ENCODE data around the gene TMEM41A. TPM values are rescaled to one million over a fixed set of nuclear protein-coding genes. Genes with fewer than 3 reads are reported as not detected.
"Not testable (repeated sequence)": the region's sequence is repeated elsewhere in the genome, so short reads cannot be mapped to it uniquely, and the experiment has no call there.

Gene TMEM41A
- total RNA-seq, 1 donor from 2014 or later: 21.5 TPM

GRCh38 chr3:185473290-185473815 lies 25.5 kb downstream of the TMEM41A start:
- H3K27ac Mint-ChIP-seq (ENCODE audit: unreplicated experiment): no peak overlapping the region
- H3K4me1 Mint-ChIP-seq (ENCODE audit: low read depth, unreplicated experiment): peaks cover 3% of the 10 kb centered on the region
- TF ChIP-seq EZH2 (IDR thresholded peaks at IDR 0.05; ENCODE audit: insufficient read depth, low read length) (no peak), CTCF (IDR thresholded peaks at IDR 0.05; ENCODE audit: insufficient read depth, low read depth, low read length) (no peak)
- Histone ChIP-seq H3K9me3 (ENCODE audit: insufficient read depth, low read depth, low read length) (no peaks in the 10 kb centered on the region), H3K4me3 (ENCODE audit: insufficient read depth, low read depth, low read length) (no peak overlapping the region), H3K4me1 (ENCODE audit: insufficient read depth, low read length) (peaks cover 8% of the 10 kb centered on the region), H3K79me2 (ENCODE audit: insufficient read depth, low read length) (no peaks in the 10 kb centered on the region), H3K27me3 (ENCODE audit: insufficient read depth, low read length) (no peaks in the 10 kb centered on the region), H3K27ac (ENCODE audit: low read depth, low read length) (peak overlapping the region; percentile 11), H3K9ac (ENCODE audit: low read length) (no peak overlapping the region), H3K4me2 (ENCODE audit: low read length) (peak overlapping the region; percentile 31), H3K36me3 (ENCODE audit: insufficient read depth, low read length) (no peaks in the 10 kb centered on the region), H2AFZ (ENCODE audit: low read depth, low read length) (no peak overlapping the region), H4K20me1 (ENCODE audit: insufficient read depth, low read length) (no peaks in the 10 kb centered on the region)
- H3K9me3 Mint-ChIP-seq (ENCODE audit: unreplicated experiment): peaks cover 5% of the 10 kb centered on the region
- no peak overlapping the region for H3K4me3 Mint-ChIP-seq (ENCODE audit: unreplicated experiment)
- DNase-seq (ENCODE audit: low read depth) (peak; percentile 64), FAIRE-seq (no peak)
- H3K36me3 Mint-ChIP-seq (ENCODE audit: low read depth, unreplicated experiment): peaks cover 45% of the 10 kb centered on the region
- H3K27me3 Mint-ChIP-seq (ENCODE audit: low read depth, unreplicated experiment): no peaks in the 10 kb centered on the region

DNA sequence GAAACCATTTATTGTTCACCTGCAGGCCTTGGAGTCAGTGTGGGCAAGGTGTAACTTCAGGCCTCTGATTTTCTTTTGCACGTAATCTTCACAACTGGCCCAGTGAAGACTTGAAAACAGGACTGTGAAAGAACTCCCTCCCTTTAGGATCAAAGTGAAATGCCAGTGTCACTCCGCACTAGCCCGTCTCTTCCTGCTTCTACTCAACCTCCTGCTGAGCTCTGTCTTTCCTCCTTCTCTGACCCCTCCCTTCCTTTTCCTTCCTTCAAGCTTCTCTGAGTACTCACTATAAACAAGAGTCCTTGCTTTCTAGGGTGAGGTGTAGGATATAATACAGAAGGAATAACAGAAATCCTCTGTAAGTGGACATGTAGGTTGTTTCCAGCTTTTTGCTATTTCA lies 28.5 kb downstream of the TMEM41A start:
- no peak overlapping the region for H3K9ac ChIP-seq (ENCODE audit: low read length)
- Mint-ChIP-seq H3K27ac (ENCODE audit: unreplicated experiment) (no peak overlapping the region), H3K4me1 (ENCODE audit: low read depth, unreplicated experiment) (peaks cover 3% of the 10 kb centered on the region), H3K9me3 (ENCODE audit: unreplicated experiment) (peaks cover 1% of the 10 kb centered on the region), H3K4me3 (ENCODE audit: unreplicated experiment) (no peak overlapping the region), H3K27me3 (ENCODE audit: low read depth, unreplicated experiment) (no peaks in the 10 kb centered on the region), H3K36me3 (ENCODE audit: low read depth, unreplicated experiment) (peaks cover 45% of the 10 kb centered on the region)
- H2AFZ ChIP-seq (ENCODE audit: low read depth, low read length): no peak overlapping the region
- H3K36me3 ChIP-seq (ENCODE audit: insufficient read depth, low read length): peaks cover 4% of the 10 kb centered on the region
- no peaks in the 10 kb centered on the region for H3K9me3 ChIP-seq (ENCODE audit: insufficient read depth, low read depth, low read length)
- H3K4me3 ChIP-seq (ENCODE audit: insufficient read depth, low read depth, low read length): no peak overlapping the region
- TF ChIP-seq CTCF (IDR thresholded peaks at IDR 0.05; ENCODE audit: insufficient read depth, low read depth, low read length) (no peak), EZH2 (IDR thresholded peaks at IDR 0.05; ENCODE audit: insufficient read depth, low read length) (no peak)
- no peaks in the 10 kb centered on the region for H3K27me3 ChIP-seq (ENCODE audit: insufficient read depth, low read length)
- DNase-seq (ENCODE audit: low read depth) (no peak), FAIRE-seq (no peak)
- no peaks in the 10 kb centered on the region for H4K20me1 ChIP-seq (ENCODE audit: insufficient read depth, low read length)
- H3K4me1 ChIP-seq (ENCODE audit: insufficient read depth, low read length): peaks cover 8% of the 10 kb centered on the region
- H3K27ac ChIP-seq (ENCODE audit: low read depth, low read length): no peak overlapping the region
- no peaks in the 10 kb centered on the region for H3K79me2 ChIP-seq (ENCODE audit: insufficient read depth, low read length)
- H3K4me2 ChIP-seq (ENCODE audit: low read length): no peak overlapping the region

GRCh38 chr3:185469542-185469941 lies 29.3 kb downstream of the TMEM41A start:
- H3K4me1 ChIP-seq (ENCODE audit: insufficient read depth, low read length): peaks cover 8% of the 10 kb centered on the region
- no peaks in the 10 kb centered on the region for H4K20me1 ChIP-seq (ENCODE audit: insufficient read depth, low read length)
- H3K4me3 Mint-ChIP-seq (ENCODE audit: unreplicated experiment): no peak overlapping the region
- peaks cover 45% of the 10 kb centered on the region for H3K36me3 Mint-ChIP-seq (ENCODE audit: low read depth, unreplicated experiment)
- no peak overlapping the region for H3K27ac Mint-ChIP-seq (ENCODE audit: unreplicated experiment)
- H3K4me2 ChIP-seq (ENCODE audit: low read length): no peak overlapping the region
- no peaks in the 10 kb centered on the region for H3K27me3 ChIP-seq (ENCODE audit: insufficient read depth, low read length)
- H3K9me3 ChIP-seq (ENCODE audit: insufficient read depth, low read depth, low read length): no peaks in the 10 kb centered on the region
- H3K9me3 Mint-ChIP-seq (ENCODE audit: unreplicated experiment): peaks cover 1% of the 10 kb centered on the region
- H3K79me2 ChIP-seq (ENCODE audit: insufficient read depth, low read length): no peaks in the 10 kb centered on the region
- no peak overlapping the region for H2AFZ ChIP-seq (ENCODE audit: low read depth, low read length)
- TF ChIP-seq CTCF (IDR thresholded peaks at IDR 0.05; ENCODE audit: insufficient read depth, low read depth, low read length): no peak
- TF ChIP-seq EZH2 (IDR thresholded peaks at IDR 0.05; ENCODE audit: insufficient read depth, low read length): no peak
- DNase-seq (ENCODE audit: low read depth) (no peak), FAIRE-seq (no peak)
- H3K27me3 Mint-ChIP-seq (ENCODE audit: low read depth, unreplicated experiment): no peaks in the 10 kb centered on the region
- peaks cover 4% of the 10 kb centered on the region for H3K36me3 ChIP-seq (ENCODE audit: insufficient read depth, low read length)
- no peak overlapping the region for H3K27ac ChIP-seq (ENCODE audit: low read depth, low read length)
- H3K4me1 Mint-ChIP-seq (ENCODE audit: low read depth, unreplicated experiment): peaks cover 3% of the 10 kb centered on the region
- no peak overlapping the region for H3K9ac ChIP-seq (ENCODE audit: low read length)
- no peak overlapping the region for H3K4me3 ChIP-seq (ENCODE audit: insufficient read depth, low read depth, low read length)

DNA sequence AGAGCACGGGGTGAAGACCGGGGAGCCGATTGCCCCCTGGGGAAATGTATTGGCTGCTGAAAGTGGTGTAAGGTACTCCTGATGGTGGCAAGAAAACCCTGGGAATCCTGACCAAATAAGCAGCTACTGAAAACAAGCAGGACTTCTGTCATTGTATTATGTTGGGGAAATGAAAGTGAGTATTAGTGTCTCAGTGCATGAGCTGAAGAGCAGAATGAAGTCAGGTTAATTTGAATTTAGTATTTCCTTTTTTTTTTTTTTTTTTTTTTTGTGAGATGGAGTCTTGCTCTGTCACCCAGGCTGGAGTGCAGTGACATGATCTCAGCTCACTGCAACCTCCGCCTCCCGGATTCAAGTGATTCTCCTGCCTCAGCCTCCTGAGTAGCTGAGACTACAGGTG lies 32.7 kb downstream of the TMEM41A start:
- peaks cover 35% of the 10 kb centered on the region for H3K36me3 Mint-ChIP-seq (ENCODE audit: low read depth, unreplicated experiment)
- not testable (repeated sequence) for H3K27me3 Mint-ChIP-seq (ENCODE audit: low read depth, unreplicated experiment); H3K9ac ChIP-seq (ENCODE audit: low read length); H3K27ac ChIP-seq (ENCODE audit: low read depth, low read length); H3K27me3 ChIP-seq (ENCODE audit: insufficient read depth, low read length); H3K4me1 Mint-ChIP-seq (ENCODE audit: low read depth, unreplicated experiment); H3K4me3 Mint-ChIP-seq (ENCODE audit: unreplicated experiment); H3K4me2 ChIP-seq (ENCODE audit: low read length); DNase-seq (ENCODE audit: low read depth); H3K36me3 ChIP-seq (ENCODE audit: insufficient read depth, low read length); H2AFZ ChIP-seq (ENCODE audit: low read depth, low read length); H3K4me3 ChIP-seq (ENCODE audit: insufficient read depth, low read depth, low read length); H3K79me2 ChIP-seq (ENCODE audit: insufficient read depth, low read length); H3K4me1 ChIP-seq (ENCODE audit: insufficient read depth, low read length); FAIRE-seq; H3K27ac Mint-ChIP-seq (ENCODE audit: unreplicated experiment); H4K20me1 ChIP-seq (ENCODE audit: insufficient read depth, low read length); H3K9me3 Mint-ChIP-seq (ENCODE audit: unreplicated experiment); H3K9me3 ChIP-seq (ENCODE audit: insufficient read depth, low read depth, low read length)
